ENCODE results near the gene APBA1.
"Not testable (repeated sequence)": the region's sequence is repeated elsewhere in the genome, so short reads cannot be mapped to it uniquely, and the experiment has no call there.

APBA1 gene

GRCh38 chr9:69603656-69604055 is 68.5 kb downstream of the APBA1 start:
- DNase-seq = no peak

- DNase-seq = no peak
These were observed 69.4 kb downstream of the APBA1 start for GRCh38 chr9:69602773-69603172.

DNA sequence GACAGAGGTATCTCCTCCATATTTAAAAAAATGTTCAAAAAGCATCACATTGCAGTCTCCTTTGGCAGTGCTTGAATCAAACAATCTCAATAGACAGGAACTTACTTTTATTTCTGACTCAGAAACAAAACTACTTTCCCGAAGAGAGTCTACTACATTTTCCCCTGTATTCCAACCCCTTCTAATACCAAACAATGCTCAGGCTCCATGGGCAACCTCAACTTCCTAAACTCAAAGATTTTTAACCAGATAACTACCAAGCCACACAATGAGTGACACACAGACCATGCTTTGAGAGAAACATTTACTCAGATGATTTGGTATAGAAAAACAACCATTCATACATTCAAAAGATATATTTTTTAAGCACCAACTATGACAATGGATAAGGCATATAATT is 70.5 kb downstream of the APBA1 start:
- DNase-seq = no peak

- no peak for DNase-seq
These were observed 71.7 kb downstream of the APBA1 start for GRCh38 chr9:69600314-69601047.

- no peak for DNase-seq
These were observed 72.8 kb downstream of the APBA1 start for GRCh38 chr9:69599232-69599971.

DNA sequence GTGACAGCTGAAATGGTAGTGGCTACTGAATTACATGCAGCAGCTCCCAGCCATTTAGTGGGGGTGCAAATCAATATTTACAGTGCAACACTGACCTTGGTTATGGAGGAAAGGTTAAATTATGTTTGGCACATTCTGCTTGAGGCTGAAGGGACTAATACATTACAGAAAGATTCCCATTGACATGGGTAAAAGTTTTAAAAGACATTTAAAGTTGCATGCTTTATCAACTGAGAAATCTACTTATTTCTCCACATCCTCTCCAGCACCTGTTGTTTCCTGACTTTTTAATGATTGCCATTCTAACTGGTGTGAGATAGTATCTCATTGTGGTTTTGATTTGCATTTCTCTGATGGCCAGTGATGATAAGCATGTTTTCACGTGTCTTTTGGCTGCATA is 75.3 kb downstream of the APBA1 start:
- DNase-seq = not testable (repeated sequence)

GRCh38 chr9:69594180-69594579 is 78.0 kb downstream of the APBA1 start:
- DNase-seq = no peak

DNA sequence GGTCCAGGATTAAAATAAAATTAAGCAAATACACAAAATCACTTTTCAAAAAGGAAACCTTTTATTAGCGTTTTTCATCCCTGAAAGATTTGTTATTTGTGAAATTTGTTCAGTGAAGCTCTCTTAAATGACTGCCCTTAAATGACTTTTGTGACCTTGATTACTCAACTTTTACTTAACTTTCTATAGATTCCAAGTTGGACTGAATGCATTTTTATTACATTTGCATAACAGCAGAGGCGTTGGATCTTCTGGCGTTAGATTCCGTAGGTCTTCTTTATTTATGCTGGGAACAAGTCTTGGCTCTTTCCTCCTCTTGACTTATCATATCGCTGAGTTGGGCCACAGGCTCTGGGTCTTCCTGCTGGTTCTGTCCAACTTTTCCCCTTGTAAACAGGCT is 78.4 kb downstream of the APBA1 start:
- DNase-seq = no peak

DNA sequence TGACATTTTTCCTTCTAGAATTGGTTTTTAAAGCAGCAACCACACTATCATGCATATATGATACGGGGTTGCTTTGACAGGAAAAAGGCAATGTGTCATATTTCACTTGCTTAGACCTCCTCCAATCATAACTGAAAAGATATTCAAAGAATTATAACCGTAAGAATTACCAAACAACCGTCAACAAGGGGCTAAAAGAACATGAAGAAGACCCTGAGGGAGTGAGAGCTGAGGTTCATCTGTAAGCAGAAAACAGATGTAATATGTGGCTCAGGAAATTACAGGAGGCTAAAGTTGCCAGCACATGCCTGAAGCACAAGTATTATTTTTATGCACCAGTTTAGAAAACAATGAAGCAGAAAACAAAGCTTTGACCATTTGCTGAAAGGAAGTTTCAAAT is 78.9 kb downstream of the APBA1 start:
- DNase-seq = no peak

- DNase-seq = no peak
These were observed 81.9 kb downstream of the APBA1 start for GRCh38 chr9:69590266-69590665.

- no peak for DNase-seq
These were observed 83.0 kb downstream of the APBA1 start for GRCh38 chr9:69589156-69589555.

DNA sequence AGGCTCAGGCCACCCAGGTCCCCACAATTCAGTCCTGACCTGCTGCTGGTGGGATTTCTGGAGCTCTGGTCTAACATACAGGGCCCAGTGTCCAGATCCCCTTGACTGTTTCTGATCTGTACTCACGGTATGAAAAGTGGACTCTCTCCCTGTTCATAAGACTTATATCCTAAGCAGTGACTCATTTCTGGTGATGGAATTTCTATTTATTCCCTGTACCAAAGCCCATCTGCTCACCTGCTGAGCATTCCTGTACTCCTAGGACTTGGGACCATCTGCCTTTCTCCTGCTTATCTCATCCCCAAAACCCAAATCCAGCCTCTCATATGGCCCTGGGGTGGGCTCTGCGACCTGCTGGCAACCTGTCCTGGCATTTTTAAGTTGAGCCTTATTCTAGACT is 86.6 kb downstream of the APBA1 start:
- DNase-seq = no peak

GRCh38 chr9:69584759-69585158 is 87.4 kb downstream of the APBA1 start:
- no peak for DNase-seq

DNA sequence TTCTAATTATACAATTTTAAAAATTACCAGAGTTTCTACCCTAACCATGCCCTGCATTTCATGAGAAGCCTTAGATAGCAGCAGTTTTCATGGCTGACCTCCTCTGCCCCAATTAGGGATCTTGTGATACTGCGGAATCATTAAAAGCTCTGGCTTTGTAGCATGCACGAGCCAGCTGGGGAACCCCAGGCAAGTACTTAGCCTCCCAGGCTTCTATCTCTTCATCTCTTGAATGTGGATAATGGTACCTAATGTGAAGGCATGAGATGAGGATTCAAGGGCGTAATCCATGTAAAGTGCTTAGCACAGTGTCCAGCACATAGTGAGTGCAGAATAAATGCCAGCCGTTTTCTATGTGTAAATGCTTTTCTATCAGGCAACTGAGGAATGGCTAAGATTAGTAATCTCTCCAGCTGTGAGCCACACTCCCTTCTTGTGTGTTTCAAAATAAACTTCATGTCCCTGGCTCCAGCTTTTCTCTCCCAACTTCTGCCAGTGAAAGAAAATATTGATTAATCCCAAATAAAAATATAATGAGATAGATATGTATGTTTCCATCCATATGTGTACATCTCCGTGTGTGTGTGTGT is 88.4 kb downstream of the APBA1 start:
- no peak for DNase-seq

DNA sequence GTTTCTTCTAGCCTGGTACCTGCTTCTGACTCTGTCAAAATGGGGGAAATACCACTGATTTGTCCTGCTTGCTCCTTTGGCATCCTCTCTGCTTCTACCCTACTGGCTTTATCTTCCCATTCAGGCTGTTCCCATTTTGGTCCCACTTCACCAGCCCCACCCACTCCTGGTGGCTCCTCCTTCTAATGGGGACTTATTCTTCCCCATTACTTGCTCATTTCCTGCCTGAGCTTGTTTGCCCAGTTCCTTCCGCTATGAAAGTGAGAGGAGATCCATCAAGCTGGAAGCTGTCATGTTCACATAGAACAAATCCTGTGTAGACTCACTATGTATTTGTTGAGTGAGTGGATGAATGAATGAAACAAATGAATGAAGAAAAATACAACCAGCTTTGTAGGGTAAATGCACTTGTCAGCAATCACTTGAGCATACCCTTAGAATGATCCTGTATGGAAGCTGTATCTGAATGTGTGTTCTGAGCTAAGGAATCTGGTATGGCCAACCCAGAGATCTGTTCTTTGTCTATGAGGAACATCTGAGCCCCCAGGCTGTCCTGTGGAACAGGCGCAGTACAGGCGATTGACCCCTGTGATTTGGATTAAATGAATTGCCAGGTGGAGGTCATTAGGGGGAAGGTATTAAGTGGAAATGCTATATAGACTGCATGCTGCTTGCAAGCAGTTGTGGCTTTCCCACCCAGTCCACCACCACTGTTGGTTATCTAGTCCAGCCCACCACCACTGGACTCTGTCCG is 89.5 kb downstream of the APBA1 start:
- no peak for DNase-seq

- no peak for DNase-seq
These were observed 90.2 kb downstream of the APBA1 start for GRCh38 chr9:69582018-69582417.

DNA sequence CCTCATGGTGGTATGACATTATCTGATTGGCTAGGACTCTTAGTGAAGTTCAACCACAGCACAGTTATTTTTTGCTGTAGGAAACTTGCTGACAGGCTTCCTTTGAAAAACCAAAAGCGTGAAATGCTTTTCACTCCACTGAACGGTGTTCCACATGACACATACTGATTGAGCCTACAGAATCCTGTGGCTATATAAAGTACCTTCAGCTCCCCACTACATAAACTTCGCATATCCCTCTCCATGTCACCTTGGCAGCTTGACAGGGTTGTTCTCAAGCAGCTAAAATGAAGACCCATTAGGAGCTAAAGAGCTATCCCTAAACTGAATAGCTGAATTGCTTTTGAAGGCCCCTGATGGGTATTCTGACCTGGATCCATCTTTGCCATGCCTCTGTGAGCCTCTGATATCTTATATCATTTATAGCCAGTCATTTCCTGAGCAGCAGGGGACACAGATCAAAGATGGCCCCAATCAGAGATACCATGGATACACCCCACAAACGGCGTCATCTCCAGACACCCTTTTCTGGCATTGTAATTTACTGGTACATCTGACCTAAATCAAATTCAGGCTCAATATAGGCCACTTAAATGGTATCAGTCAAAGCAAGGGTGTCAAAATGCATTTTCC is 91.5 kb downstream of the APBA1 start:
- no peak for DNase-seq

DNA sequence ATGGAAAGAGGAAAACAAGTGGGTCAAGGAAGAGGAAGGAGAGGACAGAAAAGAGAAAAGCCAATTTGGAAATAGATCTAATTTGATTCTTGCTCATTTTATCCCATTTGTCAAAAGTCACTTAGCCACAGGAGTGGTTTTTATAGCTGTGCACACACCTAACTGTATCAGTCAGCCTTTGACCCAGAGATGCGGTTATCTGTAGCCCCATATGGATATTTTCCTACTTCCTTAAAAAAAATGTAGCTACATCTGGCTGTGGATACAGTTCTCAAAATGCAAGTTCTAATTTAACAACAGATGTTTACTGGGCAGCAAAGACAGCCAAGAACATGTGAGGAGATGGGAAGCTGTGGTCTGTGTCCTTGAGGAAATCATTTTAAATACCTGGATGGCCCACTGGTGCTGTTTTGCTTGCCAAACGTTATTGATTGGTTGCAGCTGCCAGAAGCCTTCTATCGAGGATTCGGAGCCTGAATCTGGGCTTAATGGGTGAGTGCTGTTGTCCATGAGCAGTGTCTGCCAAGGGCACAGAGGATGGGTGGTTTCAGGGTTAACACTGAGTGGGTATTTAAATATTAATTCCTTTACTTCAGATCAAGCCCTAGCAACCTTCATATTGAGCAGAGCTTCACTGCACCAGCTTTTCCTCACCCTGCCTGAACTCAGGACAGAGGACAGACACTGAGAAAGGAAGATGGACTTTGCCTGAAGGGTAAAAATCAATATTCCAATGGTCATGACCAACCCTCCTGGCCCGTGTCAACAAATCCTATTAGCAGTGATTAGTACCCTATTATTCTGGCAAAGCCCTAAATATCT is 92.2 kb downstream of the APBA1 start:
- DNase-seq = no peak

DNA sequence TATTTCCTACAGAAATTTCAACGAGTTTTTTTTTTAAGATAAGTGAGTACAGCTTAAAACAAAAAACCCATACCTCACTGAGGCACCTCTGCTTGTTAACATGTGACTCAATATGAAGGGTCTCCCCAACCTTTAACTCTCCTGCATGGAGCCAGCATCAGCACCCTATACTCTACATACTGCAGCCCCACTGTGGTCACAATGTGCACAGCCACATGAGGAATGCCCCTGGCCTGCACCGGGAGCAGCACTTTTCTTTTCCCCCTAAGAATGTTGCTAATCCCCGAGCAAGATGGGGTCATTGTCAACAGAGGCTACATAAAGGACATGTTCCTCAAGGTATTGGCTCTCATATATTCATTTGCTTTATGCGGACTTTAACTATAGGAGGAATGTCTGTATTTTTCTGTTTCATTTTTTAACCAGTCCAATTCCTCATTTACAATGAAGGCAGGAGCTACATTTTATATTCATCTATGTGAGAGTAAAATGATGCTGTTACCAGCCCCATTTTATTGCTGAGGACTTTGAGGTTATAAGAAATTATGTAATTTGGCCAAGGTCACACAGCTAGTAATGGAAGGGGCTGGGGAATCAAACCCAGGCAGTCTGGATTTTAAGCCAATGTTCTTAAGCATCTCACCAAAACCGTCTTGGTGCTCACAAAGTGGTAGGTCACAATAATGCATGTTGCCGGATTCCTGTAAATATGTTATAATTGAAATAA is 93.0 kb downstream of the APBA1 start:
- DNase-seq = no peak

GRCh38 chr9:69578026-69578425 is 94.1 kb downstream of the APBA1 start:
- DNase-seq = no peak

GRCh38 chr9:69577123-69577522 is 95.0 kb downstream of the APBA1 start:
- DNase-seq = no peak
